GM18867 (cell line): ENCODE results near the gene ABCD1.

Experiments used
- ATAC-seq: cut with Tn5 transposase; IDR thresholded peaks from one replicate; pipeline ENCODE4 v1.9.1; 2021; ENCODE audit warnings: mild to moderate bottlenecking, moderate library complexity; ENCODE audit not compliant: unreplicated experiment

The ABCD1 gene

DNA sequence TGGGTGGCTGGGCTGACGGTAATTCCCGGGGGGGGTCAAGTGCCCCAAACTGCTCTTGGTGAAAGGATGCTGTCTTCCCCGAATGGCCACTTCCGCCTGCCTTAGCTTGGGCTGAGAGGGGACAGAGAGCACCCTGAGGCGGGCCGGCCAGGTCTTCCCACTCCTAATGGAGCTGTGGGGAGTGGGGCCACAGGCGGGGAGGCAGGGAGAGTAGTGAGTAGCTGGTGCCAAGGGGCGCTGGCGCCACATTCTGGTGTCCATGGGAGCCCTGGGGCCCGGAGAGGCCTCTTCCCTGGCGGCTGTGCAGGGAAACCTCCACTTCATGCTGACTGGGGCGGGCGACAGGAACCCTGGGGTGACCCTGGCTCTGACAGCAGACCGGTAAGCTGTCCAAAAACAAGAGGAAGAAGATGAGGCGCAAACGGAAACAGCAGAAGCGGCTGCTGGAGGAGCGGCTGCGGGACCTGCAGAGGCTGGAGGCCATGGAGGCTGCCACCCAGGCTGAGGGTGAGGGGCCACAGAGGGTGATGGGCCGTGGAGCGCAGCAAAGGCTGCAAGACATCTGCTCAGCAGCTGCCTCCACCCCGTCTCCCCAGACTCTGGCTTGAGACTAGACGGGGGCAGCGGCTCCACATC is 58.8 kb downstream of the ABCD1 start:
- ATAC-seq, result no peak

DNA sequence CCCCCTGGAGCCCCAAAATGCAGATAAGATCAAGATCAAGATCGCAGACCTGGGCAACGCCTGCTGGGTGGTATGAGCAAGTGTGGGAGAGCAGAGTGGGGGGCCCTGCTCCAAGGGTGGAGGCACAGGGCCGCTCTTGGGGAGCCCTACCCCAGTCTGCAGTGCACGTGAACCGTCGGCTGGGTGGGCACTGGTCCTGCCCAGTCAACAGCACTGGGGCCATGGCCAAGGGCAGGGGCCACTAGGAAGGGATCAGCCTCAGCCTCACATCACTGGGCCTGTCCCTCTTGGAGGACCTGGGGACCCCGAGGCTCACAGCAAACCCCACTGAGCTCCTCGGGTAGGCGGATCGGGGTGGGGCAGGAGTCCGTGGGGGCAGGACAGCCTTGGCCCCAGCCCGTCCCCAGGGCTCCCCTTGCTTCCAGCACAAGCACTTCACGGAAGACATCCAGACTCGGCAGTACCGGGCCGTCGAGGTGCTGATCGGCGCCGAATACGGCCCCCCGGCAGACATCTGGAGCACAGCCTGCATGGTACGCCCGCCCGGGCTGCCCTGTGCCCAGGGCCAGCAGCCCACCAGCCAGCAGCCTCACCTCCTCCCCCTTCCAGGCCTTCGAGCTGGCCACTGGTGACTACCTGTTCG is 59.8 kb downstream of the ABCD1 start:
- no peak for ATAC-seq

DNA sequence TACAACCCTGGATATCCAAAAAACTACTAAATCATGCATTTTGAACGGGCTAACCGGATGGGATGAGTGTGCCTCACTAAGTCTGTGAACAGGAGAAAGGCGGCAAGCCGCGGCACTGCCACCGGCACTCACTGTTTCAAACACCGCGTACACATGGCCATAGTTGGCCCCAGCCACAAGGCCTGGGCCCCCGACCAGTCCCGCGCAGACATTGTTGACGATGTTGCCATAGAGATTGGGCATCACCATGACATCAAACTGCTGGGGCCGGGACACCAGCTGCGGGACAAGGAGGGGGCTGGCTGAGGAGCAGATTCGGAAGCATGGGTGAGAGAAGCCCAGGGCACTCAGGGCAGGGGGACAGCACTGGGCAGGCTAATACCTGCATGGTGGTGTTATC is 62.0 kb downstream of the ABCD1 start:
- ATAC-seq, result no peak

DNA sequence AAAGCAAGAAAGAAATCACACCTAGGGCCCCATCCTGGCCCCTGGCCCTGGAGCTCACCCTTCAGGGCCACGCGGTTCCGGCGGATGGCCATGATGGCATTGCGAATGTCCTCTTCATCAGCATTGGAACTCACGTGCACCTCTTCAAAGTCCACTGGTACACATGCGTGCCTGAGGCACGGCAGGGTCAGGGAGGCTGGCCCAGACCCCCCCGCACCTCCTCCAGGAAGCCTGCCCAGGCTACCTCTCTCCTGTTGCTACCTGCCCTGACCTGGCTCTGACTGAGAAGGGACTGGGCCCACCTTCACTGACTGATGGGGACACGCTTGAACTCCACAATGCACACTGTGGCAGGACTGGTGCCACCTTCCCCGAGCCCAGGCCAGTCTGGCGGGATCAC is 65.0 kb downstream of the ABCD1 start:
- ATAC-seq, result no peak

DNA sequence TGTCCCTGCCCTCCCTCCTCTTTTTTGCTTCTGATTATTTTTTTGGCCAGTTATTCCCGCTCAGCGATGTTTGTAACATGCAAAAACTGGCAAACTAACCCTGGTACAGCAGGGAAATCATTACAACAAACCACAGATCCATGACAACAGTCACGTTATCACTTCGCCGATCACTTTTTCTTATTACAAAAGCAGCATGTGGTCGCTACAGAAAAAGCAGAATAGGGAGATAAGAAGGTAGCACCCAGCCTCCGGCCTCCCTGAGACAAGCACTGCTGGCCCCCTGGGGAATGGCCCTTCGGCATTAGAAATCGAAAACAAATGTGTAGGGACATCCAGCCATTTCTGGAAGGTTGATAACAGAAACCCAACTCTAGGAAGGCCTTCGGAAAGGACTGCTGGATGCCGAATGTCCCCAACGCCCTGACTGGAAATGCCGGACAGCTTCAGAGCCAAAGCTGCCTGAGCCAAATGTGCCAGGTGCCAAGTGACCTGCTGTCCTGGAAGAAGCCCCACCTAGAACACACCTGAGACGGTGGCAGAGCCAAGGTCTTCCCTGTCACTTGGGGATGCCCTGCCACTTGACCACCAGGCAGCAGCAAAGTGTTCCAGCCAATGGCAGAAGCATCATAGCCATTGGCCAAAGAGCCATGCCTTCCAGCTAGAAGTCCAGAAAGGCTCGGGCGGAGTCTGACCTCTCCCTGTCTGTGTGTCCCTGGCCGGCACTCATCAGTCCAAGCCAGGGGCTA is 66.6 kb downstream of the ABCD1 start:
- ATAC-seq, result no peak

DNA sequence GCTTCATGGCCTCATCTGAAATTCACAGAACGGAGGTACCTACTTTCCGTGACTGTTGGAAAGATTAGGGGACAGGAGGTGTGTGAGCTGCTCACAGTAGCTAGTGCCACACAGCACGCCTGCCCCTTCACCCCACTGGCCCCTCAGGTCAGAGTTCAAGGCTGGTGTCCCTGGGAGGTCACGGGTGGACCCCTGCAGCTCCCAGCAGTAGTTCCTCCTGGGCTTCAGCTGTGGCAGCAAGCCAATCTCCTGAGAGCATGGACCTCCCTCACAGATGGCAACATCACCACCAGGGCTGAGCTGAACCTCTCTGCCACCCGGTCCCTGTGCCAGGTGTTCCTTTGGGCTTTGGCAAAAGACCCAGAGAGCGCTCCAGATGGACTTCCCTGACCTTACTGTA is 67.7 kb downstream of the ABCD1 start:
- no peak for ATAC-seq

DNA sequence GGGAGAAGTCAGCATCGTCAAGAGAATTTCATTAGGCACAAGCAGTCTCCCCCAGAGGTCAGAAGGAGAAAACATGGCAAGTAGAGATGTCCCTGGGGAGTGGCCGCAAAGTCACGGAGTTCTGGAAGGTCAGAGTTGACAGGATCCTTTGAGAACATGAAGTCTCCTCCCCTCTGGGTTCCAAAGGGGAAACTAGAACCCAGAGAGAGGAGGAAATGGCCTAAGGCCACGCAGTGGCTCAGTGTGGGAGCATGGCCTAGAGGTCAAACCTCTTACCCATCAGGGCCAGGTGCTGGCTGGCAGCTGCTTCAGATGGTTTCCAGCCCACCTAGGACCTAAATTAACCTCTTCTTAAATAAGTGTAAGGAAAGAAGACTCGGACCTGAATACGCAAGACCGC is 68.6 kb downstream of the ABCD1 start:
- no peak for ATAC-seq
